ENCODE measurements around the gene PCGF6. TPM values are rescaled to one million over a fixed set of nuclear protein-coding genes. Genes with fewer than 3 reads are reported as not detected.

The PCGF6 gene
- total RNA-seq, 4 donors from 2014 or later = 5.8 to 10.8 (median 9.6) TPM

DNA sequence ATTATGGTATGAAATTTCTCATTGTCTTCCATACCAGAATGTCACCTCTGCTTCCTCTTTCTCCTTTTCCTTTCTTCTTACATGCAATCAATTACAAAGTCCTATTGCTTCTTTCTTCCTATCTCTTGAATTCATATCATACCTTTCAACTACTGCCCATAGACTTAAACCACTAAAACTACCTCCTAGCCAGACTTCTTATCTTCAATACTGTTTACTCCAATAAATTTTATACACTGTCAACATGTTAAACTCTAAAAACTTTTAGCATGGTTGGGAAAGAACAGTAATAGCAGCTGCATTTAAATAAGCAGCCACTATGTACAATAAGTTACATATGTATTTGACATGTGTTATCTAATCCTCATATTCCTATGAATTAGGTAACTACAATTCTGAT, 34.9 kb downstream of the PCGF6 start:
- intact Hi-C loops (cut with DNase I) = no loop called here
- no peak for DNase-seq
- H3K36me3 ChIP-seq = peaks cover 10 to 19% of the 10 kb centered on the region in 2 donors
- H3K9me3 ChIP-seq = no peaks in the 10 kb centered on the region
- no peak overlapping the region for H3K27ac ChIP-seq
- H3K4me1 ChIP-seq = no peaks in the 10 kb centered on the region
- no peak overlapping the region for H3K4me3 ChIP-seq (replicated peaks in 1 of 3)
- no peaks in the 10 kb centered on the region for H3K27me3 ChIP-seq
- TF ChIP-seq CTCF (IDR thresholded peaks at IDR 0.05) (no peak), POLR2A (IDR thresholded peaks at IDR 0.05) (no peak)

DNA sequence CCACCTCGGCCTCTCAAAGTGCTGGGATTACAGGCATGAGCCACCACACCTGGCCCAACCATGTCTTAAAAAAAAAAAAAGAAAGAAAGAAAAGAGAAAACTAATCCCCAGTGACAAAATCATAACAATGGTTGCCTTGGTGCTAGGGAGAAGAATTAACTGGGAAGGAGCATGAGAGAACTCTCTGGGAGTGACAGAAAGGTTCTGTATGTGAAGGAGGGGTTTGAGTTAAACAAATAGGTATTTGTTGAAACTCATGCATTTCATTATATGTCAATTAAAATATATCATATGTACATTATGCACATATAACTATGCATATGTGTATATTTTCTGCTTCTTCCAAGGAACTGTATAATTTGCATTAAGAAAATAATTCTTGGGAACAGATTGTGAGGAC, 40.7 kb downstream of the PCGF6 start:
- TF ChIP-seq CTCF (IDR thresholded peaks at IDR 0.05) = no peak
- no peak for TF ChIP-seq POLR2A (IDR thresholded peaks at IDR 0.05)
- H3K9me3 ChIP-seq = no peaks in the 10 kb centered on the region
- WGBS, 2 donors = 100% methylated on average over 1 of the region's 1 CpG
- peaks cover 10 to 23% of the 10 kb centered on the region in 2 donors for H3K36me3 ChIP-seq
- no peaks in the 10 kb centered on the region for H3K4me1 ChIP-seq
- intact Hi-C loops (cut with DNase I) = no loop called here
- no peak for DNase-seq
- H3K27ac ChIP-seq = no peak overlapping the region
- no peak overlapping the region for H3K4me3 ChIP-seq (replicated peaks in 1 of 3)
- H3K27me3 ChIP-seq = no peaks in the 10 kb centered on the region

- Histone ChIP-seq H3K4me1 (no peaks in the 10 kb centered on the region), H3K36me3 (peaks cover 0 to 14% of the 10 kb centered on the region in 2 donors), H3K27me3 (no peaks in the 10 kb centered on the region), H3K9me3 (no peaks in the 10 kb centered on the region), H3K27ac (no peak overlapping the region), H3K4me3 (replicated peaks in 1 of 3) (no peak overlapping the region)
- WGBS, 2 donors = 97 to 98% methylated on average over 5 of the region's 5 CpGs
- DNase-seq = no peak
- intact Hi-C loops (cut with DNase I) = no loop called here
- TF ChIP-seq POLR2A (IDR thresholded peaks at IDR 0.05) = no peak
- no peak for TF ChIP-seq CTCF (IDR thresholded peaks at IDR 0.05)
These were observed 43.3 kb downstream of the PCGF6 start for GRCh38 chr10:103307594-103307993.

GRCh38 chr10:103295374-103296015, 55.4 kb downstream of the PCGF6 start:
- TF ChIP-seq POLR2A (IDR thresholded peaks at IDR 0.05) = no peak
- no peak for TF ChIP-seq CTCF (IDR thresholded peaks at IDR 0.05)
- WGBS, 2 donors = 58 to 59% methylated on average over 2 of the region's 2 CpGs
- H3K27me3 ChIP-seq = no peaks in the 10 kb centered on the region
- H3K27ac ChIP-seq = no peak overlapping the region
- no peak overlapping the region for H3K4me3 ChIP-seq (replicated peaks in 1 of 3)
- no peaks in the 10 kb centered on the region for H3K9me3 ChIP-seq
- H3K4me1 ChIP-seq = peaks cover 0 to 6% of the 10 kb centered on the region in 2 donors
- intact Hi-C loops (cut with DNase I) = no loop called here
- H3K36me3 ChIP-seq = no peaks in the 10 kb centered on the region
- DNase-seq = no peak

DNA sequence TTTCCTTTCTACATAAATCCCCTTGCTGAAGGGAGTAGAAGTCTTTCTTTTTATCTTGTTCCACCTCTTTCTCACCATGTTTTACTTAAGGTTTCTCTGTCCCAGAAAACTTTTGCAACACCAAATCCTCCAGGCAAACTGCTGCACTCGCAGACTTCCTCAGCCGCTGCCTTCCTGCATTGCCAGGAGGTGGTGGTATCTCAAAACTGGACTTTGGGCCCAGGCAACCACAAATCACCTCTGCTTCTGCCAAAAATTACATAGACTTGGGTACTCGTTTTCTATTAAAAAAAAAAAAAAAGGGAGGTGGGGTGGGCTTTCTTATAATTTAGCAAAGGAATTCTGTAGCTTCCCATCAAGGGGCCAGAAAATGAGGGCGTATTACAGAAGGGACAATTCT, 59.4 kb downstream of the PCGF6 start:
- Histone ChIP-seq H3K9me3 (no peaks in the 10 kb centered on the region), H3K27me3 (no peaks in the 10 kb centered on the region), H3K36me3 (no peaks in the 10 kb centered on the region), H3K4me1 (peaks cover 0 to 6% of the 10 kb centered on the region in 2 donors), H3K4me3 (replicated peaks in 1 of 3) (no peak overlapping the region), H3K27ac (no peak overlapping the region)
- TF ChIP-seq CTCF (IDR thresholded peaks at IDR 0.05) (no peak), POLR2A (IDR thresholded peaks at IDR 0.05) (no peak)
- intact Hi-C loops (cut with DNase I) = no loop called here
- DNase-seq = no peak
- WGBS, 2 donors = 84 to 88% methylated on average over 4 of the region's 4 CpGs
